ENCODE measurements around the gene TTC34. TPM values are rescaled to one million over a fixed set of nuclear protein-coding genes. Genes with fewer than 3 reads are reported as not detected.

Gene TTC34
- total and polyA plus RNA-seq, 2 of the 13 experiments (the other 11 are each of a cell fraction or from before 2014, with no cell fraction given), result 0.07 to 0.11 TPM

GRCh38 chr1:2829846-2830615 lies 28.5 kb upstream of the TTC34 start:
- in situ Hi-C loops (cut with HindIII; ENCODE audit: extremely low pct_ligation_motif_present, low pct_unique_long_range_greater_than_20kb) (no loop called here), intact Hi-C loops (cut with micrococcal nuclease; ENCODE audit: unreplicated experiment) (no loop called here)
- POLR2A ChIA-PET, result no interaction called here
- H3K27me3 ChIP-seq (ENCODE audit: control insufficient read depth in 1 of 2, insufficient read depth in 2 of 2, low read length in 2 of 2), result peaks cover 6 to 48% of the 10 kb centered on the region in 2 experiments
- H3K4me1 ChIP-seq (ENCODE audit: insufficient read depth, low read length), result no peaks in the 10 kb centered on the region
- H2AFZ ChIP-seq (ENCODE audit: low read length), result no peak overlapping the region
- no peak for ATAC-seq
- DNase-seq (ENCODE audit: low spot score), result no peak
- no peaks in the 10 kb centered on the region for H3K36me3 ChIP-seq (replicated peaks in 1 of 2; ENCODE audit: control insufficient read depth in 1 of 2, insufficient read depth in 2 of 2, low read length in 2 of 2)
- BruUV-seq (replicated peaks), result no TSS peak
- CTCF ChIA-PET (ENCODE audit: low intra/inter-chr PET ratio, low total read pairs), result no interaction called here
- no peak overlapping the region for H3K4me2 ChIP-seq (ENCODE audit: low read depth, low read length)
- H3K27ac ChIP-seq (ENCODE audit: extremely low read length, insufficient read depth, low read length), result no peak overlapping the region
- no peak overlapping the region for H3K9ac ChIP-seq (ENCODE audit: insufficient read depth, low read depth, low read length)
- H4K20me1 ChIP-seq (ENCODE audit: insufficient read depth, low read length), result no peaks in the 10 kb centered on the region
- no peak overlapping the region for H3K4me3 ChIP-seq (replicated peaks in 1 of 3; ENCODE audit: insufficient read depth in 1 of 3, low read depth in 2 of 3, low read length in 3 of 3)
- no peak for FAIRE-seq
- H3K79me2 ChIP-seq (ENCODE audit: insufficient read depth, low read length), result no peaks in the 10 kb centered on the region
- TF ChIP-seq LBX2 (CRISPR knock-in tag; IDR thresholded peaks at IDR 0.05; ENCODE audit: borderline replicate concordance) (no peak), ZNF713 (CRISPR knock-in tag; IDR thresholded peaks at IDR 0.05) (no peak), ZNF570 (CRISPR knock-in tag; IDR thresholded peaks at IDR 0.05; ENCODE audit: borderline replicate concordance) (no peak), ZNF75D (CRISPR knock-in tag; IDR thresholded peaks at IDR 0.05; ENCODE audit: borderline replicate concordance) (no peak), MAX (IDR thresholded peaks at IDR 0.05) (no peak), SMARCC2 (IDR thresholded peaks at IDR 0.05) (no peak), SYNCRIP (IDR thresholded peaks at IDR 0.05; ENCODE audit: insufficient read depth, low read depth, low read length) (no peak), ZNF614 (CRISPR knock-in tag; IDR thresholded peaks at IDR 0.05; ENCODE audit: borderline replicate concordance) (no peak), KAT7 (CRISPR knock-in tag; IDR thresholded peaks at IDR 0.05; ENCODE audit: borderline replicate concordance) (no peak), ZFX (CRISPR knock-in tag; IDR thresholded peaks at IDR 0.05; ENCODE audit: low read depth) (no peak), ZNF224 (CRISPR knock-in tag; IDR thresholded peaks at IDR 0.05) (no peak), MAZ (IDR thresholded peaks at IDR 0.05; ENCODE audit: borderline replicate concordance, low read depth, low read length) (no peak), MAZ (CRISPR knock-in tag; IDR thresholded peaks at IDR 0.05; ENCODE audit: low read depth) (no peak), ZNF367 (CRISPR knock-in tag; IDR thresholded peaks at IDR 0.05; ENCODE audit: borderline replicate concordance) (no peak), HBP1 (CRISPR knock-in tag; IDR thresholded peaks at IDR 0.05; ENCODE audit: low read depth) (no peak), U2AF1 (optimal IDR thresholded peaks at IDR 0.05; ENCODE audit: low read depth, low read length) (no peak), PHF20 (CRISPR knock-in tag; IDR thresholded peaks at IDR 0.05) (no peak), TIGD3 (CRISPR knock-in tag; IDR thresholded peaks at IDR 0.05; ENCODE audit: borderline replicate concordance) (no peak)
- 7% methylated on average over 17 of the region's 23 CpGs for WGBS (ENCODE audit: low lambda C conversion rate)
- peaks cover 9% of the 10 kb centered on the region; the same call in 1 of the 2 replicates for H3K9me3 ChIP-seq (ENCODE audit: low read length)

Measured in HepG2 (cell line).